Measurements from ENCODE around the gene KLHL30.

KLHL30 gene

DNA sequence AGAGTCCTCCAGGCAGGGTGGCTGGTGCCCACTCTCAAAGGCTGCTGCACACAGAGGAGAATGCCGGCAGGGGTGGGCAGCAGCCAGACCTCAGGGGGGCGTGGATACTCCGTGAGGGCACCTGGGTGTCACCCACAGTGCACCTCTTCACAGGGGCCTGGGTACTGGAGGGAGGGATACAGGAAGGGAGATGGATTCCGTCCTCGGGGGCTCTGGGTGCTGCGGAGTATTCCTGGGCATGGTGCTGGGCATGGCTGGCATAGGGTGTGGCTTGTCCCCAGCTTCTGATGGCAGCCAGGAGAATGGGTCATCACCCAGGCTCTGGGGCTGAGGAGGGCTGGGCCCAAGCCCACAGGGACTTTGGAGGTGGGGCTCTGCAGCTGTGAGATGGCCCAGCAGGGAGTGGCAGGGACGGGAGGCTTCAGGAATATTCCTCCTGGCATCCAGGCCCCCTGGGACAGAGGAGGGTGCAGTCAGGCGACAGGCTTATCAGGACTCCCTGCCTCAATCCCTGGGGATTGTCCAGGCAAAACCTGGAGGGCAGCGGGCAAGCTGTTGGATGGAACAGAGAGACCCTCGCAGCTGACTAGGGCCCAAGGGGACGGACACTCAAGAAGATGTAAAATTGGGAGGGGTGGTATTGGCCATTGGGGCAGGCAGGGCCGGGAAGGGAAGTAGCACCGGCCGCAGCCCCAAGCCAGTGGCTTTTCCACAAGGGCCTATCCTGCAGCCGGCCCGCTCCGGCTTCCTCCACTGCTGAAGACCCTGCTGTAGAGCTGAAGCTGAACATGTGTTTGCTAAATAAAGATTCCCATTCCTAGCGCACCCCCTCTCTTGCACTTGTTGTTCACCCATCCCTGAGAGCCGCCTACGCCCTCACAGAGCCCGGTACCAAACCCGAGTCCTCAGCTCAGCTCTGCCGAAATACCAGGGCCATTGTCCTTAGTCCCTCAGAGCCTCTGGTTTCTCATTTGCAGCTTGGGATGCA, 5.7 kb upstream of the KLHL30 start:
- DNase-seq, result no peak

DNA sequence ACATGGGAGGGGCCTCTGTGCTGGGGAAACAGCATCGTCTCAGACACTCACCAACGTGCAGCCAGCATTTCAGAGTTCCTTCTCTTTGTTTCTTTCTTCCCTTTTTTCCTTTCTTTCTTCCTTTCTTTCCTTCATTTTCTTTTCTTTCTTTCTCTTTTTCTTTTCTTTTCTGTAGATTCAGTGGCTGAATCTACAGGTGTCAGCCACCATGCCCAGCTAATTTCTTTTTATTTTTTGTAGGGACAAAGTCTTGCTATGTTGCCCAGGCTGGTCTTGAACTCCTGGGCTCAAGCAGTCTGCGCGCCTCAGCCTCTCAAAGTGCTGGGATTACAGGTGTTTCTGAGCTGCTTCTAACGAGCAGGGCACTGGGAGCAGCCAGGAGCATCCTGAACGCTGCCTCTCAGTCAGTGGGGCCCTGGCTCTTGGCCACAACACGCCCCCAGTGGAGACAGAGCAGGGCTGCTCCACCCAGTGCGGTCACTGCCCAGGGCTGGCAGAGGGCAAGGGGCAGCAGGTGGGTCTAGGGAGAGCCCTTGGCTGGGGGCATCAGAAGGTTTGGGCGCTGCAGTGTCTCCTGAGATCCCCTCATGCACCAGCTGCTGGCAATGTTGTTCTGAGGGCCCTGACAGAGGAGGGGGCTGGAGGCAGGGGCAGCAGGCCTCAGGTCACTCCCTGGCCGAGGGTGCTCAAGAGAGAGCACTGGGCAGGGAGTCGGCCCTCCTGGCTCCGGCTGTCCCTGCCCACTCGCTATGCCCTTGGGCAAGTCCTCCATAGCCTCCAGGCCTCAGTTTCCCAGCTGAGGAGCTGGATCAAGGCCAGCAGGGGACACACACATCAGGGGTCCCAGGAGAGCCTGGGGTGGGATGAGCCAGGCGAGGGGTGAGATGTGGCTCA, 4.7 kb upstream of the KLHL30 start:
- no peak for DNase-seq

DNA sequence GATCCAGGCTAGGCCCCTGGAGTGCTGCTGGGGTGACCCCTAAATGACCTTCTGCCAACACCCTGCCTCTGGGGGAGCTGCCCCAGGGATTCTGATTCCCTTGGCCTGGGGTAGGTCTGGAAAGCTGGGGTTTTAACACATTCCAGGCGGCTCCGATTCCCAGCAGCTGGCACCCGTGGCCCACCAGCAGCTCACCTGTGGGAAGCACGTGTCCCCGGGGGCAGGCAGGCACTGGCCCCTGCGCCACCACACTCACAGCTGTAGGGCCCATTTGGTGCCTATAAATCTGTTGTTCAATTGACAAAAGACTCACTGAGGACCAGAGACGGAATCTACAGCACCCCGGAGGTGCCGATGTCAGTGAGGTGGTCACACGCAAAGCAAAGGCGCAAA, 4.1 kb upstream of the KLHL30 start:
- DNase-seq, result no peak

DNA sequence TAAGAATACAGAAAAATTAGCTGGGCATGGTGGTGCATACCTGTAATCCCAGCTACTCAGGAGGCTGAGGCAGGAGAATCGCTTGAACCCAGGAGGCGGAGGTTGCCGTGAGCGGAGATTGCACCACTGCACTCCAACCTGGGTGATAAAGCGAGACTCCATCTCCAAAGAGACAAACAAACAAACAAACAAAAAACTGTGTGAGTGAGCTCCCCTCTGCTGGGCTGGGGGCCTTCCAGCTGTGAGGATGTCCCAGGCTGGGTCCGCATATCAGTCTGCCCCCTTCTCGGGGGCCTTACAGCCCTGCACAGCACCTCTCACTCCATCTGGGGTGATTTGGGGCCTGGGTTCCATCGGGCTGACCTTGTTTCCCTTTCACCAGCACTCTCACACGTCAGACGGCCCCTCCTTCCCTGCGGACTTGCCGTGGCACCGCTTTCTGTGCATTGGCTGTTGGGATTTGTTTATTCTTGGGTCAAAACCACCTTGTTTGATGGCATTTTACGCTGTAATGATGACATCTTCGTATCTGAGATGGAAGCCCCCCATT, 2.8 kb upstream of the KLHL30 start:
- DNase-seq, result no peak

DNA sequence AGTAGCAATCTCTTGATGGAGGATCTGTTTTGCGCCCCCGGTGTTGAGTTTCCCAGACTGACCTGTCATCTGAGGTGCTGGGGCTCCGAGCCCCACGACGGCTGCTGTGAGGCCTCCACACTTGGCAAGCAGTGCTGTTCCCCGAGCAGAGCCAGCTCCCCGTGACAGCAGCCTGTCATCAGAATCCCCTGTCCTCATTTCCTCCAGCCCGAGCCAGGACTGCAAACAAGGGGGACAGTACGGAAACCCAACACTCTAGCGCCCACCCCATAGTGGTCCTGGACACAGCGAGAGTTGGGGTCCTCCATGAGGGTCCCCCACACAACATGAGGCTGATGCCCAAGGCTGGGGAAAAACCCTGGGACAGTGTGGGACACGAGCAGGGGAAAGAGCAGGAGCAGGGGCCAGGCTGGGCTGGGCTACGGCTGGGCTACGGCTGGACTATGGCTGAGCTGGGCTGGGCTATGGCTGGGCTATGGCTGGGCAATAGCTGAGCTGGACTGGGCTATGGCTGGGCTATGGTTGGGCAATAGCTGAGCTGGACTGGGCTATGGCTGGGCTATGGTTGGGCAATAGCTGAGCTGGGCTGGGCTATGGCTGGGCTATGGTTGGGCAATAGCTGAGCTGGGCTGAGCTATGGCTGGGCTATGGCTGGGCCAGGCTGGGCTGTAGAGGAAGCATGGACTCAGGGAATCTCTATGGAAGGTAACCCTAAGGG, 1.5 kb upstream of the KLHL30 start:
- DNase-seq, result no peak

DNA sequence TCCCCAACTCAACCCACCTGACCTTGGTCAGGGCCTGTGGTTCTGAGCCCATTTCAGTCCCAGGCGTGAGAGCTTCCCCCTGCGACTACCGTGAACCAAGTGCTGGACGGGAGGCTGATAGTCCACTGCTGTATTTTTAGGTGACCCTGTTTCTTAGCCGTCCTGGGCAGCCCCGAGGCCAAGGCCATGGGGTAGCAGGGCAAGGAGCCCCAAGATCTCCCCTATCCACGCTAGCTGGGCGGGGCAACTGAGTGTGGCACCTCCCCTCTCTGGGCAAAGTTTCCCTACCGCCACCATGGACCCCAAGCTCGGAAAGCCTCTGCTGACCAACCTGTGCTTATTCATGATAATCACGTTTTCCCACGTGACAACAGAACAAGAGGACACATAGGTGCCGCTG, 583 bp upstream of the KLHL30 start:
- DNase-seq, result no peak

DNA sequence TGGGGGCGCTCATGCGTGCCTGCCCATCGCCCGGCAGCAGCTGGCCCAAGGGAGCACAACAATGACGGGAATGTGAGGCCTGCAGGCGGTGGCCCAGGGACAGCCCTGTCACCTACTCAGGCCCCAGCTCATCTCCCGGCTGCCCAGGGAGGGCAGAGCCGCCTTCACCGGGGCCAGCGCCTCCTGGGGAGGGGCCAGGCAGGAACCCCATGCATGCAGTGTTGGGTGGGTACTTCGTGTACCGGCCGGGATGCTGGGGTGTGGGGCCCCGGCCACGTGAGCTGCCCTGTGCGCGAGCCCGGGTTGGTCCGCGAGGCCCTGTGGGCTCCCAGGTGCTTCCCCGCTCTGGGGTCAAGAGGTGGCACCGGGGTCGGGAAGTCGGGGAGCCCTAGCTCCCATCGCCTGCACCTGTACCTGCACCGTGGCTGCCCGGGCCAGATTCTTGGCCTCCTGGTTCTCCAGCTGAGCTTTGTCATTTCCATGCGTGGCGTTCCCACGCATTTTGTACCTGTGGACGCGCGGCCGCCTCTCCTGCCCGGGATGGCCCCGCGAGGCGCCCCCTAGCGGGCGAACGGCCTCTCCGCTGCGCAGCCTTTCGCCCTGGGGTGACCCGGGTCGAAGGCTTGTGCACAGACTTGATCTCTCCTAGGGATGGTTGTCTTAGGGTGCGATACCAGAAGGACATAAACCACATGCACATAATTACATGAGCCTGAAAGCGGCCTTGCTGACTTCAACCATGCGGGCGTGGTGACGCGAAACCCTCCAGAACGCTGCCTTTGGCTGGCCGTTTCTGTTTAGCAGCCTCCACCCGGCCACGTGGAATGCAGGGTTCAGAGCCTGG, 950 bp downstream of the KLHL30 start:
- DNase-seq, result no peak

DNA sequence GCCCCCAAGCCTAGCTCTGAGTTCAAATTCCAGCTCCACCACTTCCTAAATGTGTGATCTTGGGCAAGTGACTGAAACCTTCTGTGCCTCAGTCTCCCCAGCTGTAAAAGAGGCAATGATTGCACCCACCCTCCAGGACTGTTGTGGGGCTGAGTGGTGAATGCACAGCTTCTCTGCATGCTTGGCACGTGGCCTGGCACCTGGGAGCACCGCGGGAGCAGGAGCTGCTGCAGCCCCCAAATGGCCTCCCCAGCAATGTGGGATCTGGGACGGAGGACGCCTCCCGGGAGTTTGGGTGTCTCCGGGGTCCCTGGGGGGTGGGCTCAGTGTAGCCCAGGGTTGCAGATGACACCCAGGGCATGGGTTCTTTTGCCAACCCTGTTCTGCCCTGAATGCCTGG, 1.6 kb downstream of the KLHL30 start:
- no peak for DNase-seq

DNA sequence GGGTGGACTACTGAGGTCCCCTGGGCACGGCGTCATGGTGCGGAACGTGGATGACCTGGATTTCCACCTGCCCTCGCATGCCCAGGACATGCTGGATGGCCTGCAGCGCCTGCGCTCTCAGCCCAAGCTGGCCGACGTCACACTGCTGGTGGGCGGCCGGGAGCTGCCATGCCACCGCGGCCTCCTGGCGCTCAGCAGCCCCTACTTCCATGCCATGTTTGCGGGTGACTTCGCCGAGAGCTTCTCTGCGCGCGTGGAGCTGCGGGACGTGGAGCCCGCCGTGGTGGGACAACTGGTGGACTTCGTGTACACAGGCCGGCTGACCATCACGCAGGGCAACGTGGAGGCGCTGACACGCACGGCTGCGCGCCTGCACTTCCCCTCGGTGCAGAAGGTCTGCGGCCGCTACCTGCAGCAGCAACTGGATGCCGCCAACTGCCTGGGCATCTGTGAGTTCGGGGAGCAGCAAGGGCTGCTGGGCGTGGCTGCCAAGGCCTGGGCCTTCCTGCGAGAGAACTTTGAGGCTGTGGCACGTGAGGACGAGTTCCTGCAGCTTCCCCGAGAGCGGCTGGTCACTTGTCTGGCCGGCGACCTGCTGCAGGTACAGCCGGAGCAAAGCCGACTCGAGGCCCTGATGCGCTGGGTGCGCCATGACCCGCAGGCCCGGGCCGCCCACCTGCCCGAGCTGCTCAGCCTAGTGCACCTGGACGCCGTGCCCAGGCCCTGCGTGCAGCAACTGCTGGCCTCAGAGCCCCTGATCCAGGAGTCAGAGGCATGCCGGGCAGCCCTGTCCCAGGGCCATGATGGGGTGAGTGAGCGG, 2.5 kb downstream of the KLHL30 start:
- no peak for DNase-seq

DNA sequence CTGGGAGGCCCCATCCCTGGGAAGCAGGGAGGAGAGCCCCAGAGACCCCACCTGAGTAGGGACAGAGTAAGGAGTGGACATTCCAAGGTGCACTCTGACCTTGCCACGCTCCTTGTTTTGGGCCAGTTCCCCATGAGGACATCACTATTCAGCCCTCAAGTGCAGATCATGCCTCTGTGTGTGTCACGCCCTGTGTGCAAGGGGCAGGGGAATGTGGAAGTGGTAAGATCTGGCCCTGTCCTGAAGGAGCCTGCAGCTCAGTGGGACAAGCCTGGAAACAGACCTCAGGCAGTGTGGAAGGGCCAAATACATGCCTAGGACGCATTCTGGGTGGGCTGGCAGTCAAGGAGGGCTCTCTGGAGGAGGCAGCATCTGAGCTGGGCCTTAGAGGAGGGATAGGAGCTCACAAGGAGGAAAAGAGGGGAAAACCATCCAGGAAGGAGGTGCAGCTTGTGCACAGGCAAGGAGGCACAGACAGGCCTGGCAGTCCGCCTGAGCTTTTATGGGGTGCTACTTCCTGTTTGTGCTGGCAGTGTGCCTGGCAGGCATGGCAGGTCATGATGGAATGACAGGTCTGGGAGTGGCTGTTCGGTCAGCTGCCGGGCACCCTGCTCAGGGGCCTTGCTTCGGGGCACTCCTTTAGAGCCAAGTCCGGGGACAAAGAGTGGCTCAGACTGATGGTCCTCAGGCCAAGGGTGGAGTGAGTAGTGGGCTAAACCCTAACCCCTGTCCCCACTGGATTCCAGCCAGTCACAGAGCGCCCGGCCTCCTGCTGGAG, 3.3 kb downstream of the KLHL30 start:
- DNase-seq, result no peak

DNA sequence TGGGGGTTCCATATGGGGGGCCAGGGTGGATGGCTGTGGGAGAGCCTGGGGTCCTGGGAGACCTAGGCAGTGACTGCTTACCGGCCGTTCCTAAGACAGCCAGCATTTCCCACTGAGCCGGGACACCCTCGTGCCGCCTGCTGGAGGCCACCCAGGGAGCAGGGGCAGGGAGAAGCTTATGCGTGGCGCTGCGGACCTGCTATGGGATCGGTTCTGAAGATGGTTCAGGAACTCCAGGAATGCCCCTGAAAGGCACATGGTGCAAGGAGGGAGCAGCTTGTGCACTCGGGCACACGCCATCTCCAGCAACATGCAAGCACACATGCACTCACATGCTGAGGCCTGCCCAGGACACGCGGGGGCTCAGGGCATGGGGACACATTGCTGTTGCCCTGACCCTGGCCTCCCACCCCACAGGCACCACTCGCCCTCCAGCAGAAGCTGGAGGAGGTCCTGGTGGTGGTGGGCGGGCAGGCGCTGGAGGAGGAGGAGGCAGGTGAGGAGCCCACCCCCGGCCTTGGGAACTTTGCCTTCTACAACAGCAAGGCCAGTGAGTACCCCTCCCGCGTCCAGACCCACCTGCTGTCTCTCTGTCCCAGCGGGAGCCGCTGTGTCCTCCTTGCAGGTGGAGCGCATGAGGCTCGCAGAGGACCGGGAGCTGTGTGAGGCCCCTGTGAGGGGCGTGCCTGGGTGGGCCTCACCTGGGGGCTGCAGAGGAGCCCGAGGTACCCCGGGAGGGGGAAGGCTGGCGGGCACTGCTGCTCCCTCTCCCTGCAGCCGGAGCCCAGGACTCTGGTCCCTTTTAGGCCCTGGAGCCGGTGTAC, 4.1 kb downstream of the KLHL30 start:
- DNase-seq, result peak; percentile 42

DNA sequence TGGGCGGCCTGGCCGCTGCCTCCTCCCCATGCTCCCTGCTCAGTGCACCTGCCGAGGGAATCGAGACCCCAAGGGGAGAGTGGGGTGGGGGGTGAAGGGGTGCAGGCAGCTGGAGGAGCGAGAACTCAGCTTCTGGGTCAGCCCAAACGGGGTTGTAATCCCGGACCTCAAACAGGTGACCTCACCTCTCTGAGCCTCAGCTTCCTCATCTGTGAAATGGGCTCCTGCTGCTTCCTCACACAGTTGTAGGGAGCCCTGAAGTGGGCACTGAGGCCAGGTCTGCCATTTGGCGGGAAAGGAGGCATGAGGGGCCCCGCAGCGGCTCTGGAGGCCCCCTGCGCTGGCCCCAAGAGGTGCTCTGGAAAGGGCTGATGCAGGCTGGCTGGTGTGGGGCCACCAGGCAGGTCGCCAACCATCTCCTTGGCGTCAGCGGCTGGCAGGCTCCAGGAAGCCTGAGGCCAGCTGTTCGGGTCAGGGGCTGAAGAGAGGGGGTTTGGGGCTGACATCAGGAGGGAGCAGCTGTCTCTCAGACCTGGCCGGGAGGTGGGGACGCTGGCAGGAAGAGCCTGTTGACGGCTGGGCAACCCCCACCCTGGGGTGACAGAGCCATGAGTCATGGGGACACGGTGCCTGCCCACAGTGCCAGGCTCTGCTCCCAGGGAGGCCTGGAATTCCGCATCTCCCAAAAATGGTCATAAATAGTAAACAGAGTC, 4.9 kb downstream of the KLHL30 start:
- DNase-seq, result no peak

DNA sequence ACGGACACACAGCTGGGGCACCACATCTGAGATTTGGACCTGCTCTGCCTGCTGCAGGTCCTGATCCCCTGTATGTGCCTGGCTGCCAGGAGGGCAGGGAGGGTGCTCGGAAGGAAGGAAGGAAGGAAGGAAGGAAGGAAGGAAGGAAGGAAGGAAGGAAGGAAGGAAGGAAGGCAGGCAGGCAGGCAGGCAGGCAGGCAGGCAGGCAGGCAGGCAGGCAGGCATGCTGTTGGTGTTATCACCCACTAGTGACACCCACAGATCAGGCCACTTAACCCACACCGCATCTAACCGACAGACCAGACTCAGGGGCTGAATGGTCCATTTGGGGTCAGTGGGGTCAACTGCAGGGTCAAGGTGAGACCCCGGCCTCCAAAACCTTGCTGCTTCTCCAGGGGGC, 5.8 kb downstream of the KLHL30 start:
- no peak for DNase-seq

DNA sequence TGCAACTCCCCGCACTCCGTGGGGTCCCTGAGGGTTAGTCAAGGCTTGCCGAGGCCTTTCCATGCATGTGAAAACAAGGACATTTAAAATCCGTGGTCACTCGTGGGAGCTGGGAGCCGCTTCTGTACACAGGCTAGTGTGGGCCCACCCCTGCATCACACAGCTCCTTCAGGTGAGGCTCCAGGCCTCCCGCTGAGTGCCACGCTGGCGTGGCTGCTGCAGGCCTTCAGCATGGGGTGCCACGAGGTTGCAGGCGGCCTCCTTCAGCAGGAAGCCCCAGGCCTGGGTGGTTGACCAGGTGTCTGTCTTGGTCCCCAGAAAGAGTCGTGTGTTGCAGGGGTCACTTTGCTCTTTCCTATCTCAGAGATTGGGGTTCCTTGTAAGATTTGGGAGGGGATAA, 6.6 kb downstream of the KLHL30 start:
- DNase-seq, result no peak

DNA sequence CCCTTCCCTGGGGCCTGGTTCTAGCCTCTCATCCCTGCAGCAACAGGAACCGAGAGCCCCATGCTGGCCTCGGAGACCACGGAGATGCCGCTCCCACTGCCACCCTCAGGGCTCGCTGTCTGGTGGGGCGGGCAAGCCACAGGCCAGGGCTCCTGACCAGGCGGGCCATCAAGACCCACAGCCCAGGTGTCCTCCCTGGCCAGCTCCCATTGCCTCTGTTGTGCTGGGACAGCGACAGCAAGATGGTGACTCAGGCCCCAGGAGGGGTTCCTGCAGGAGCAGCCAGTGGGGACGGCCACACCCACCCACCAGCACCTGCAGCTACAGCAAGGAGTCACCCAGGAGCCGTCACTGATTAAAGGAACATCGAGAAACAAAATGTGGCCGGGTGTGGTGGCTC, 7.4 kb downstream of the KLHL30 start:
- DNase-seq, result no peak

DNA sequence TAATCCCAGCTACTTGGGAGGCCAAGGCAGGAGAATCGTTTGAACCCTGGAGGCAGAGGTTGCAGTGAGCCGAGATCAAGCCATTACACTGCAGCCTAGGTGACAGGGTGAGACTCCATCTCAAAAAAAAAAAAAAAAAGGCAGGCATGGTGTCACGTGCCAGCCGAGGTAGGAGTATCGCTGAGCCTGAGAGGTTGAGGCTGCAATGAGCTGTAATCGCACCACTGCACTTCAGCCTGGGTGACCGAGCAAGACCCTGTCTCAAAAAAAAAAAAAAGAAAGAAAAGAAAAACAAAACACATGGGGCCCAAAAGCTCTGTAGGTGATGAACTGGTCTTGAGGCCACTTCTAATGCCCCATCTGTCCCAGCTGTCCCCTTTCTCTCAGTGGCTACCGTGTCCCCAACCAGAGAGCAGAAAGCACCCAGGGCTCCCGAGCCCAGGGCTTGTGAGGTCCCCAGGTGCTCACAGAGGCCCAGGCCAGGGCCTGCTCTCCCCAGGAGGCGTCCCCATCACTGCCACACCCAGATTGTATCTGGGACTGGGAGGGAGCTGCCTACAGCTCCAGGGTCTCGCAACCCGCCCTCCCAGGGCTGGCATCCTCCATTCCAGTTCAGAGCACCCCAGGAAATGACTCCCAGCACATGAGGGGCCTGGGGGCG, 8.5 kb downstream of the KLHL30 start:
- DNase-seq, result peak; percentile 67

DNA sequence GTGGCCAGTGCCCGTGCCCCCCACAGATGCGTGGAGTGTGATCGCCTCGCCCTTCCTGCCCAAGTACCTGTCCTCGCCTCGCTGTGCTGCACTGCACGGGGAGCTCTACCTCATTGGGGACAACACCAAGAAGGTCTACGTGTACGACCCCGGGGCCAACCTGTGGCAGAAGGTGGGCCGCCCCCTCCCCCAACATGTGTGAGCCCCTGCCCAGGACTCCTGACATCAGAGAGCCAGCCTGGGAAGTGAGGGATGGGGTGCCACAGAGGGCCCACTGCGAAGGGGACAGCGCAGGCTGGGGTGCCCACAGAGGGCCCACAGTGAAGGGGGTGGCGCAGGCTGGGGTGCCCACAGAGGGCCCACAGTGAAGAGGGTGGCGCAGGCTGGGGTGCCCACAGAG, 10.5 kb downstream of the KLHL30 start:
- no peak for DNase-seq
